ENCODE data around the gene PKMYT1.

PKMYT1 gene

GRCh38 chr16:2992383-2993081, 12.3 kb upstream of the PKMYT1 start:
- ChIA-PET CTCF (interaction anchor here (1.1 to 1.3 kb wide), 2 partner anchors 10 to 11 kb away, joined by 4 to 5 read pairs; no protein-coding TSS in a partner anchor), POLR2A (no interaction called here)
- TF ChIP-seq CTCF (IDR thresholded peaks at IDR 0.05; ENCODE audit: insufficient read depth, low read length, missing control alignments), result no peak
- no peak for DNase-seq (ENCODE audit: low read depth, low spot score)
- no peak overlapping the region for H3K4me3 ChIP-seq (ENCODE audit: low read depth, low read length)

DNA sequence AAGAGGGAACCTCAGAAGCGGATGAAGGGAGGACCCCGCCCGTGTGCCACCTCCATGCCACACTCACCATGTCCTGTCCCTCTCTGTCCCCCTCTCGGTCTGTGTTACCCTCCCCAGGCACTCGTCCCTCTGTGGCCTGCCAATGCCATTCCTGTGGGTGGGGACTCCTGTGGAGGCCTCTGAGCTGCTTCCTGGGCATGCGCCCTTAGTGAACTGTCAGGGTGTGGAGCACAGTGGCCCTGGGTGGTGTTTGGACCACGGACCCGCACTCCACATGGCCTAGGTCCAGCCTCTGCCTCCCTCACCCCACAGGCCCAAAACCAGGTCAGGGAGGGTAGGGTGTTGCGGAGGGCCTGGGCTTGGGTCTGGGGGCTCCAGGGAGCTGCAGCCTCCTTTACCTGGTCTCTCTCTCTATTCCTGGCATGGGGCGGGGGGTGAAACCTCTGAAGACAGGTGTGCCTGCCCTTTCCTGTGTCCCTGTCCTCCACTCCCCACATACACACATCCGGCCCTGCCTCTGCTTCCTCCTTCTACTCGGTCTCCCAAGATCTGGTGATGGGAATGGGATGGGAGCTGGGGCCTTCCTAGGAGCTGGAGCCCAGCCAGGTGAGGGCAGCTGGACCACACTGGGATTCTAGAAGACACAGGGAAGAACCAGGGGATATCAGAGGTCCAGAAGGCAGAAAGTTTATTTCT, 11.5 kb upstream of the PKMYT1 start:
- no peak overlapping the region for H3K4me3 ChIP-seq (ENCODE audit: low read depth, low read length)
- POLR2A ChIA-PET, result no interaction called here
- CTCF ChIA-PET, result no interaction called here
- DNase-seq (ENCODE audit: low read depth, low spot score), result no peak
- no peak for TF ChIP-seq CTCF (IDR thresholded peaks at IDR 0.05; ENCODE audit: insufficient read depth, low read length, missing control alignments)

GRCh38 chr16:2990891-2991290, 10.6 kb upstream of the PKMYT1 start:
- POLR2A ChIA-PET, result no interaction called here
- CTCF ChIA-PET, result no interaction called here
- no peak for DNase-seq (ENCODE audit: low read depth, low spot score)
- TF ChIP-seq CTCF (IDR thresholded peaks at IDR 0.05; ENCODE audit: insufficient read depth, low read length, missing control alignments), result no peak
- no peak overlapping the region for H3K4me3 ChIP-seq (ENCODE audit: low read depth, low read length)

- DNase-seq (ENCODE audit: low read depth, low spot score), result no peak
- ChIA-PET POLR2A (interaction anchor here (0.5 kb wide), 1 partner anchor 32 kb away, joined by 3 read pairs; no protein-coding TSS in a partner anchor), CTCF (no interaction called here)
- TF ChIP-seq CTCF (IDR thresholded peaks at IDR 0.05; ENCODE audit: insufficient read depth, low read length, missing control alignments), result no peak
- no peak overlapping the region for H3K4me3 ChIP-seq (ENCODE audit: low read depth, low read length)
Measured at GRCh38 chr16:2988590-2989099, 8.4 kb upstream of the PKMYT1 start.

DNA sequence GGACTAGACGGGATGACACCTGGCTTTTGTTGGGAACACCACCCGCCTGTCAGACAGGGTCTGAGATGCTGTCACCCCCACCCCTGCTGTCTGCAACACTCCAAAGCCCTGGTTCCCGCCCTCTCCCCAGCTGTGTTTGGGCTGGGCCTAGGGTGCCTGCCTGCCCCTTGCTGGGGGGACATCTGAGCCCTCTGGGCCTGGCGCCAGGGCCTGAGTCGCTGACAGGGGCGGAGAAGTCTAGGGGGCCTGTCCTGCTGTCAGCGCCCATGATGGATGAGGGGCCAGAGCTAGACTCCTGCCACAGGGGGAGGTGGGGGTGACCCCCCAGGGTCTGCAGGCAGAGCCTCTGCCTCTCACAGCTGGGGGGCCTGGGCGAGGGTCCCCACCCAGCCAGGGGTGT, 7.6 kb upstream of the PKMYT1 start:
- DNase-seq (ENCODE audit: low read depth, low spot score), result no peak
- CTCF ChIA-PET, result no interaction called here
- no peak for TF ChIP-seq CTCF (IDR thresholded peaks at IDR 0.05; ENCODE audit: insufficient read depth, low read length, missing control alignments)
- no peak overlapping the region for H3K4me3 ChIP-seq (ENCODE audit: low read depth, low read length)
- POLR2A ChIA-PET, result no interaction called here

DNA sequence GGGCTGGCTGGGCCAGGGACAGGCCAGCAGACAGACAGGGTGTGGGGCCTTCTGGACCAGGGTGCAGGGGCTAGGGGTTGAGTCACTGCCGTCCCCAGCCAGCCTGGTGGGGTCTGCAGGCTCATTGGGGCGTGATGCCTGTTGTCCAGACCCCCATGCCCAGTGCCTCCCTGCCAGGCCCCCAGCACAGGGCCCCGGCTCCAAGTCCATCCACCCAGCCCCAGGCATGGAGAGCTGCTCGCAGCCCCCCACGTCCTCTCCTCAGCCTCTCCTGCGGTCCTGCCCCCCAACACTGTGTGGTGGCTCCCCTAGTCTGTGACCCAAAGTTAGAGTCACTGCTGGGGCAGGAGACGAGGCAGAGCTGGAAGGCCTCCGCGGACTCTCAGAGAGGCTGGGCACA, 7.0 kb upstream of the PKMYT1 start:
- POLR2A ChIA-PET, result no interaction called here
- CTCF ChIA-PET, result interaction anchor here (1.2 kb wide), 1 partner anchor 12 kb away, joined by 3 read pairs; no protein-coding TSS in a partner anchor
- no peak overlapping the region for H3K4me3 ChIP-seq (ENCODE audit: low read depth, low read length)
- TF ChIP-seq CTCF (IDR thresholded peaks at IDR 0.05; ENCODE audit: insufficient read depth, low read length, missing control alignments), result no peak
- DNase-seq (ENCODE audit: low read depth, low spot score), result no peak
